SH-SY5Y (cell line): ENCODE data around the gene EGFL7.

Experiments used
- GATA2 ChIP-seq: IDR thresholded peaks from 2 replicates; pipeline ENCODE4 v1.6.1; 2011; ENCODE audit warnings: mild to moderate bottlenecking, low read depth, low read length
- GATA3 ChIP-seq: IDR thresholded peaks from 2 replicates; pipeline ENCODE4 v1.6.1; 2011; ENCODE audit warnings: low read depth, mild to moderate bottlenecking, low read length, moderate library complexity

GRCh38 chr9:136672431-136673087 is 9.8 kb downstream of the EGFL7 start:
- TF ChIP-seq GATA3: no peak
- no peak for TF ChIP-seq GATA2
